ENCODE measurements around the gene APBA2. TPM values are rescaled to one million over a fixed set of nuclear protein-coding genes. Genes with fewer than 3 reads are reported as not detected.

APBA2 gene
- total RNA-seq, 1 experiment from 2014 or later = not detected

DNA sequence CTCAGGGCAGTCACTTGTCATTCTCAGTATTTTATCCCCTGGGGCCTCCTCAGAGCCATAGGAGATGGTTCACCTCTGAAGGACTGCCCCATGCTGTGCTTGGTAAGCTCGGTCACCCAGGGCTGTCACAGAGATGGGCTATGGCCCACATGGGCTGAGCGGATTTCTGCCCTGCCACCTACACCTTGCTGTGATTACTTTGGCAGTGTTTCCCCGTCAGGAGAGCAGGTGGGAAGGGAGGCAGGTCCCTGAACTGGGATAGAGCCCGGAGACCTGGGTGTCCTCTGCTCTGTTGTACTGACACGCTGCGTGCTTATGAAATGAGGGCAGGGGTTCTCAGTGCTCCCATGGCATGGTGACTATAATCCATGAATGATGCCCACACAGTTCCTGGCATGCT is 48.9 kb downstream of the APBA2 start:
- POLR2A ChIA-PET = no interaction called here
- no peak overlapping the region for H3K27ac Mint-ChIP-seq (ENCODE audit: unreplicated experiment)
- Histone ChIP-seq H3K4me3 (ENCODE audit: low read depth, low read length) (no peak overlapping the region), H3K27me3 (replicated peaks; ENCODE audit: control insufficient read depth, insufficient read depth, low read length) (no peaks in the 10 kb centered on the region; the same call in 1 of the 2 replicates), H3K9me3 (no peaks in the 10 kb centered on the region), H3K4me1 (no peaks in the 10 kb centered on the region), H3K36me3 (ENCODE audit: control insufficient read depth, insufficient read depth, low read length) (no peaks in the 10 kb centered on the region)
- TF ChIP-seq, protein P1, sequence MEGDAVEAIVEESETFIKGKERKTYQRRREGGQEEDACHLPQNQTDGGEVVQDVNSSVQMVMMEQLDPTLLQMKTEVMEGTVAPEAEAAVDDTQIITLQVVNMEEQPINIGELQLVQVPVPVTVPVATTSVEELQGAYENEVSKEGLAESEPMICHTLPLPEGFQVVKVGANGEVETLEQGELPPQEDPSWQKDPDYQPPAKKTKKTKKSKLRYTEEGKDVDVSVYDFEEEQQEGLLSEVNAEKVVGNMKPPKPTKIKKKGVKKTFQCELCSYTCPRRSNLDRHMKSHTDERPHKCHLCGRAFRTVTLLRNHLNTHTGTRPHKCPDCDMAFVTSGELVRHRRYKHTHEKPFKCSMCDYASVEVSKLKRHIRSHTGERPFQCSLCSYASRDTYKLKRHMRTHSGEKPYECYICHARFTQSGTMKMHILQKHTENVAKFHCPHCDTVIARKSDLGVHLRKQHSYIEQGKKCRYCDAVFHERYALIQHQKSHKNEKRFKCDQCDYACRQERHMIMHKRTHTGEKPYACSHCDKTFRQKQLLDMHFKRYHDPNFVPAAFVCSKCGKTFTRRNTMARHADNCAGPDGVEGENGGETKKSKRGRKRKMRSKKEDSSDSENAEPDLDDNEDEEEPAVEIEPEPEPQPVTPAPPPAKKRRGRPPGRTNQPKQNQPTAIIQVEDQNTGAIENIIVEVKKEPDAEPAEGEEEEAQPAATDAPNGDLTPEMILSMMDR (IDR thresholded peaks at IDR 0.05; ENCODE audit: insufficient read depth in 1 of 2, low read depth in 1 of 2, low read length in 1 of 2, severe bottlenecking in 1 of 2, unreplicated experiment in 1 of 2) = no peak
- intact Hi-C loops (cut with micrococcal nuclease; ENCODE audit: unreplicated experiment) = no loop called here
- H3K4me3 Mint-ChIP-seq (ENCODE audit: unreplicated experiment) = no peak overlapping the region
- CTCF ChIA-PET = no interaction called here
- no peaks in the 10 kb centered on the region for H3K9me3 Mint-ChIP-seq (ENCODE audit: unreplicated experiment)
- DNase-seq = no peak
- peaks cover 5% of the 10 kb centered on the region for H3K27me3 Mint-ChIP-seq (ENCODE audit: insufficient read depth, unreplicated experiment)
- no peaks in the 10 kb centered on the region for H3K4me1 Mint-ChIP-seq (ENCODE audit: low read depth, unreplicated experiment)
- BruUV-seq (replicated peaks) = no TSS peak
- H3K36me3 Mint-ChIP-seq (ENCODE audit: insufficient read depth, unreplicated experiment) = no peaks in the 10 kb centered on the region

DNA sequence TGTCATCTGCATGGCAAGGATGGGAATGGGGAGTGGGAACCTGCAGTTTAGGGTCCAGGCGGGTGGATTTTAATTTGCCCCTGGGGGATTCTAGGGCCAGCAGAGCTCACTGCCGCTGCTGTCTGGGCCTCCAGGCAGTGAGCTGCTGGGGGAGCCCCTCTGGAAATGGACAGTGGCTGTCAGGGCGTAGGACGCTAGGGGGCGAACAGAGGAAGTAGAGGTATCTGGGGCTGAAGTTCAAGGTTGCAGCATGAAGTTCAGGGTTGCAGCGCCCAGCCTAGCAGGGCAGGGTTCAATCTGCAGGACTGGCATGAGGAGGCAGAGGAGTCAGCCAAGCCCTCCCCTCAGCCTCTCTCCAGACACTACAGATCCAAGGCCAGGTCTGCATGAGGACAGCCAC is 49.5 kb downstream of the APBA2 start:
- no peak overlapping the region for H3K4me3 ChIP-seq (ENCODE audit: low read depth, low read length)
- H3K9me3 ChIP-seq = no peaks in the 10 kb centered on the region
- intact Hi-C loops (cut with micrococcal nuclease; ENCODE audit: unreplicated experiment) = no loop called here
- peaks cover 3% of the 10 kb centered on the region for H3K27me3 Mint-ChIP-seq (ENCODE audit: insufficient read depth, unreplicated experiment)
- ChIA-PET CTCF (no interaction called here), POLR2A (no interaction called here)
- no TSS peak for BruUV-seq (replicated peaks)
- H3K9me3 Mint-ChIP-seq (ENCODE audit: unreplicated experiment) = no peaks in the 10 kb centered on the region
- no peaks in the 10 kb centered on the region for H3K4me1 ChIP-seq
- H3K27ac Mint-ChIP-seq (ENCODE audit: unreplicated experiment) = no peak overlapping the region
- H3K36me3 Mint-ChIP-seq (ENCODE audit: insufficient read depth, unreplicated experiment) = no peaks in the 10 kb centered on the region
- no peaks in the 10 kb centered on the region; the same call in 1 of the 2 replicates for H3K27me3 ChIP-seq (replicated peaks; ENCODE audit: control insufficient read depth, insufficient read depth, low read length)
- TF ChIP-seq, protein P1 (IDR thresholded peaks at IDR 0.05; ENCODE audit: insufficient read depth in 1 of 2, low read depth in 1 of 2, low read length in 1 of 2, severe bottlenecking in 1 of 2, unreplicated experiment in 1 of 2) = peak; percentile 25 to 30
- no peaks in the 10 kb centered on the region for H3K36me3 ChIP-seq (ENCODE audit: control insufficient read depth, insufficient read depth, low read length)
- H3K4me1 Mint-ChIP-seq (ENCODE audit: low read depth, unreplicated experiment) = no peaks in the 10 kb centered on the region
- peak in 1 of 2 experiments; percentile 42 for DNase-seq
- H3K4me3 Mint-ChIP-seq (ENCODE audit: unreplicated experiment) = no peak overlapping the region

DNA sequence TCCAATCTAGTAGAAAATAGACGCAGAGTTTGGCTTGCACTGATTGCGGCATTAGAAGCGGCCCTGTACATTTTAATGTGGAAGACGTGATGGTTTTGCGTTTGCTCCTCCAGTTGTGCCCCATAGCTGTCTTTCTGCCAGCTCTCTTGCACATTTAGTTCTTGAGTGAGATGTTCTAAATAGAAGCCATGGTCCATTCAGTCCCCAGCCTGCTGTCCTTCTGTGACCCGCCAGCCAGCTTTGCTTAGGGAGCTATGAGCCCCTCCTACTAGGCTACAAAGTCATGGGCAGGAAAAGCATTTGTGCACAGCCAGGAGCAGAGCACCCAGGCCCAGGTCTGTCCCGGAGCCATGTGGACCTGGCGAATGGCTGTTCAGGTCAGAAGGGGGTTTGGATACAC is 50.3 kb downstream of the APBA2 start:
- Histone ChIP-seq H3K4me1 (no peaks in the 10 kb centered on the region), H3K4me3 (ENCODE audit: low read depth, low read length) (no peak overlapping the region), H3K9me3 (no peaks in the 10 kb centered on the region), H3K27me3 (replicated peaks; ENCODE audit: control insufficient read depth, insufficient read depth, low read length) (no peaks in the 10 kb centered on the region; the same call in 1 of the 2 replicates), H3K36me3 (ENCODE audit: control insufficient read depth, insufficient read depth, low read length) (no peaks in the 10 kb centered on the region)
- no peaks in the 10 kb centered on the region for H3K9me3 Mint-ChIP-seq (ENCODE audit: unreplicated experiment)
- no peak overlapping the region for H3K27ac Mint-ChIP-seq (ENCODE audit: unreplicated experiment)
- TF ChIP-seq, protein P1 (IDR thresholded peaks at IDR 0.05; ENCODE audit: insufficient read depth in 1 of 2, low read depth in 1 of 2, low read length in 1 of 2, severe bottlenecking in 1 of 2, unreplicated experiment in 1 of 2) = no peak
- BruUV-seq (replicated peaks) = no TSS peak
- POLR2A ChIA-PET = no interaction called here
- H3K27me3 Mint-ChIP-seq (ENCODE audit: insufficient read depth, unreplicated experiment) = peaks cover 3% of the 10 kb centered on the region
- intact Hi-C loops (cut with micrococcal nuclease; ENCODE audit: unreplicated experiment) = no loop called here
- CTCF ChIA-PET = no interaction called here
- no peak overlapping the region for H3K4me3 Mint-ChIP-seq (ENCODE audit: unreplicated experiment)
- DNase-seq = no peak
- no peaks in the 10 kb centered on the region for H3K36me3 Mint-ChIP-seq (ENCODE audit: insufficient read depth, unreplicated experiment)
- no peaks in the 10 kb centered on the region for H3K4me1 Mint-ChIP-seq (ENCODE audit: low read depth, unreplicated experiment)
